GM12864 (cell line): ENCODE measurements around the gene ZNF552.
"Not testable (repeated sequence)": the region's sequence is repeated elsewhere in the genome, so short reads cannot be mapped to it uniquely, and the experiment has no call there.

Source experiments
- DNase-seq: peaks from one replicate; pipeline ENCODE4 v3.0.0-alpha.2; 2011; ENCODE audit warnings: low read depth
- H3K4me3 ChIP-seq: 2 replicates; pipeline ENCODE4 v1.5.1; 2011; ENCODE audit warnings: mild to moderate bottlenecking, low read depth, low read length, control low read depth
- CTCF ChIP-seq: IDR thresholded peaks from 2 replicates; pipeline ENCODE4 v1.5.1; 2011; ENCODE audit warnings: low read depth, mild to moderate bottlenecking, moderate library complexity, low read length, control low read depth, inconsistent platforms; ENCODE audit errors: missing control alignments

The ZNF552 gene

DNA sequence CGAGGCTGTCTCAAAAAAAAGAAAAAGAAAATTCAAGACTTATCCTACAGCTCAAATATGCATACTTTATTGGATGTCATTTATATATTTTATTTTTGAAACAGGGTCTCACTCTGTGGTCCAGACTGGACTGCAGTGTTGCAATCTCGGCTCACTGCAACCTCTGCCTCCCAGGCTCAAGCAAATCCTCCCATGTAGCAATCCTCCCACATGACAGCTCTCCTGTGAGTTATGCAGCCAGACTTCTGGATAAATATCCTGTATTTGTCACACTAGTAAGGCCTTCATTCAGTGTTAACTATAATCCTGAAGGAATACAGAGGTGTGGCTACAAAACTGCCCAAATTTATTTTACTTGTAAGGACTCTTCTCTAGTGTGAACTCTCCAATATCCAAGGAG lies 7.2 kb downstream of the ZNF552 start:
- DNase-seq: no peak
- no peak overlapping the region for H3K4me3 ChIP-seq
- no peak for TF ChIP-seq CTCF

DNA sequence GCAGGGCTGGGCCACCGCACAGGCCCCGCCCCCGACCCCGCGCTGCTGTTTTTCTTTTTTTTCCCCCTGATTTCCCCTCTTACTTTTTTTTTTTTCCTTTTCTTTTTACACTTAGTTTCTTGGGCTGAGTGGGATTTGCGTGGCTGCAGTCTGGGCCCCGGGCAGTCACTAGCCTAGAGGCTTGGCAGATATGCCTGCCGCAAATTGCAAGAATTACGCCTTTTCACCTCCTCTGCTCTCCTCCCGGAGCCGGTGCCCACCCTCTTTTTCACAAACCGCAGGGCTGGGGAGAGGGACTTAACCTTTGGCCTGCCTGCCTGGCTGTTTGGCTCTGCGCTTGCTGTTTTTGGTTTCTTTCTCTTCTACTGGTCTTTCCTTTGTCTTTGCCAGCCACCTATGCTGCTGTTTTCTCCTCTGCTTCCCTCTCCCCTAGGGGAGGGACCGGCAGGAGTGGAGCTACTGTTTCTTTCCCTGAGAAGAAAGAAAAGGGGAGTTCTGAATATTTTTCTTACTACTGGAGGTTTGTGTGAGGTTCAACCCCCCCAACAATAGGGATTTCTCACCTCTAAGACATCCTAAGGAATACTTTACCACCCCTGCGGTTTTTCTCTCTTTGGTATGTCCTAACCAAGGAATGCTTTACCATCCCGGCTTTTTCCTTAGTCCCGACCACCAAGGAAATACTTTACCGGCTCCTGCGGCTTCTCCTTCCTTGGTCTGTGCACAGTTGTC lies 11.0 kb downstream of the ZNF552 start:
- no peak overlapping the region for H3K4me3 ChIP-seq
- TF ChIP-seq CTCF: no peak
- no peak for DNase-seq

DNA sequence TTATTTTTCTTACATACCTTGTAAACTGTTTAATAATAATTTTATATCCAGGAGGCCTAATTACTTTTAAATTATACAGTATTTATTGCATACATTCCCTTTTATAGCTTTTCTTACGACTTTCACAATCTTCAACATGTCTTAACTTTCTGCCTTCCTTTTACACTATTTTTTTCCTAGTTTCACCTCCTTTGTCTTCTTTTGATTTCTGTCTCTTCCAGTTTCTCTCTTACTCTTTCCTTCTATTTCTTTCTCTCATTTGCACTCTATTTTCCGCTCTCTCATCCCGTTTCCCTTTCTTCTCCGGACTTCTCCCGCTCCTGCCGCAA lies 11.5 kb downstream of the ZNF552 start:
- DNase-seq: no peak
- no peak overlapping the region for H3K4me3 ChIP-seq
- no peak for TF ChIP-seq CTCF

DNA sequence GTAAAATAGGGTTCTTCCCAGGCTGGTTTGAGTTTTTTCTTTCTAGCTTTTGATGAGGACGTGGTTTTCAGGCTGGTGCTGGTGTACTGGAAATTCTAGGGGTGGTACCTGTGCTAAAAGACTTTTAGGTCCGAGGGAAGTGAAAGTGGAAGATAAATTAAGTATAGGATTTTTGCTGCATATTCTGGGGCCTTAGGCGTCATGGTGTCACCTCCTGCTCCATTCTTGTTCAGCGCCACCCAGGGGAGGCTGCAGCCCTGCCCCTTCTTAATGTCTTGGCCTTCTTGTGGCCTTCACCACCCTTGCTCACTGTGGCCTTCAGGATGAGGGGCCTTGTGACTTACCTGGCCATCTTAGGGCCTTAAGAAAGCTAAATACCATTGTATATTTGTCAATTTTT lies 12.4 kb downstream of the ZNF552 start:
- no peak for TF ChIP-seq CTCF
- H3K4me3 ChIP-seq: no peak overlapping the region
- no peak for DNase-seq

DNA sequence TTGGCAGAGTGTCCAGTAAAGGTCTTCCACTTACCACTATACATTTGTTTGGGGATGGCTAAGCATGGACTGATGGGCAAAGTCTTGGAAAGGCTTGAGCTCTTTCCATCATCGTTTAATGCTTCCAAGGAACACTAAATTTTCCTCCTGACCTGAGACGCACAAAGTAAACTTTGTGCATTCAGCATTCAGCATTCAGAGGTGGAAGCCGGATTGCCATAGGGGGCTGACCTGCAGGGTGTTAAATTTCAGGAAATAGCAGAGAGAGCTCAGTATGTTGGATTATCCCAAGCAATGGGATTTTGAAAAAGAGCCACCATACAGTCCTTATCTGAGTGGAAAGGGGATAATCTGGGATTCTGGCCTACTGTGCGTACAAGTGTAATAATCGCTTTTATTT lies 14.0 kb downstream of the ZNF552 start:
- no peak for DNase-seq
- no peak overlapping the region for H3K4me3 ChIP-seq
- no peak for TF ChIP-seq CTCF

- not testable (repeated sequence) for H3K4me3 ChIP-seq, DNase-seq
Measured at GRCh38 chr19:57796580-57796979, 18.1 kb downstream of the ZNF552 start.

DNA sequence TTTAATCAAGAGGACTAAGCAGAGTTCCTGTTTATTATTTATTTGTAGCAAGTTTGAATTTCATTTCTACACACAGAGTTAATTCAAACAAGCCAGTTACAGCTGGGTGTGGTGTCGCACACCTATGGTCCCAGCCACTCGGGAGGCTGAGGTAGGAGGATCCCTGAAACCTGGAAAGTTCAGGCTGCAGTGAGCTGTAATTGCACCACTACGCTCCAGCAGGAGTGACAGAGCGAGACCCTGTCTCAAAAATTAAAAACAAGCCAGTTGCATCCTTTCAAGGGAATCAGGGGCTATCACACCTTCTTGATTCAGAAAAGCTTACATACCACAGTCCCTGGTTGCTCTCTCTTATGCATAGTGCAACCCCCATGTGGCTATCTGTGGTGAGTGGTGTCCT lies 25.4 kb downstream of the ZNF552 start:
- no peak overlapping the region for H3K4me3 ChIP-seq
- no peak for DNase-seq
- TF ChIP-seq CTCF: no peak
